Gastroesophageal sphincter (tissue), 4 donors: Measurements from ENCODE around the gene ZNF503. TPM values are rescaled to one million over a fixed set of nuclear protein-coding genes. Genes with fewer than 3 reads are reported as not detected.

Experiments
- ATAC-seq: fragments of 150-250 bp; one replicate; pipeline ENCODE4 v1.9.1; 2016; ENCODE audit warnings: mild to moderate bottlenecking, moderate library complexity
- H3K27ac ChIP-seq, 4 donors: fragments of 200-600 bp; sonication (generic) in 3 of 4; 1 replicate in 3 of 4; 2 replicates in 1 of 4; pipeline ENCODE4 v1.5.1; 2016 to 2019
- H3K27me3 ChIP-seq: fragments of 200-600 bp; sonication (generic); one replicate; pipeline ENCODE4 v1.5.1; 2019
- H3K36me3 ChIP-seq, 2 donors: fragments of 200-600 bp; sonication (generic); one replicate each; pipeline ENCODE4 v1.5.1; 2019; ENCODE audit warnings: control low read depth in 1 of 2
- H3K4me1 ChIP-seq, 3 donors: fragments of 200-600 bp; sonication (generic); 1 replicate in 2 of 3; 2 replicates in 1 of 3; pipeline ENCODE4 v1.5.1; 2016 to 2019; ENCODE audit warnings: control low read depth in 2 of 3
- H3K4me3 ChIP-seq, 2 donors: fragments of 200-600 bp; sonication (generic); one replicate each; pipeline ENCODE4 v1.5.1; 2019; ENCODE audit warnings: mild to moderate bottlenecking in 1 of 2, moderate library complexity in 1 of 2
- H3K9me3 ChIP-seq, 3 donors: fragments of 200-600 bp; sonication (generic); one replicate each; pipeline ENCODE4 v1.5.1; 2017 to 2019; ENCODE audit warnings: control low read depth in 2 of 3
- CTCF ChIP-seq, 4 experiments: fragments of 200-600 bp in 2 of 4; fragments of 450-650 bp in 2 of 4; sonication (generic) in 1 of 4; IDR thresholded peaks; one replicate each; pipeline ENCODE4 v1.5.1; 2017 to 2019; ENCODE audit warnings: antibody characterized with exemption in 4 of 4, mild to moderate bottlenecking in 2 of 4, moderate library complexity in 2 of 4
- EP300 ChIP-seq: sonication (generic); formaldehyde crosslinking; IDR thresholded peaks from one replicate; pipeline ENCODE4 v1.6.1; 2017; ENCODE audit warnings: antibody characterized with exemption, mild to moderate bottlenecking
- POLR2A ChIP-seq, 2 donors: fragments of 450-650 bp; IDR thresholded peaks; one replicate each; pipeline ENCODE4 v1.6.1; 2017; ENCODE audit warnings: antibody characterized with exemption in 2 of 2, mild to moderate bottlenecking in 2 of 2, moderate library complexity in 1 of 2
- POLR2AphosphoS5 ChIP-seq: sonication (generic); formaldehyde crosslinking; IDR thresholded peaks from one replicate; pipeline ENCODE4 v1.6.1; 2017; ENCODE audit warnings: antibody characterized with exemption
- WGBS, 2 donors: methylation state at CpG; one replicate each; pipeline ENCODE4 v1.1.5; 2018; ENCODE audit warnings: low coverage in 1 of 2; 5-methylcytosine and 5-hydroxymethylcytosine counted together
- total RNA-seq, 4 donors: library from RNA; depleted of rRNA; stranded (reverse); fragments of >200 nt; gene quantifications; one replicate each; pipeline ENCODE4 v1.1.0, GENCODE V29; 2016

The ZNF503 gene
- total RNA-seq, 4 donors from 2014 or later: 27.3 to 83.7 (median 43.4) TPM

- H3K27me3 ChIP-seq: no peaks in the 10 kb centered on the region
- no peaks in the 10 kb centered on the region for H3K9me3 ChIP-seq
- no peak for TF ChIP-seq POLR2A (IDR thresholded peaks at IDR 0.05)
- TF ChIP-seq CTCF (IDR thresholded peaks at IDR 0.05): no peak
- TF ChIP-seq POLR2AphosphoS5: no peak
- no peak for TF ChIP-seq EP300
- H3K4me3 ChIP-seq: peak overlapping the region; percentile 62 to 100
- H3K4me1 ChIP-seq: peaks cover 0 to 39% (median 4%) of the 10 kb centered on the region in 3 donors
- H3K36me3 ChIP-seq: peaks cover 0 to 16% of the 10 kb centered on the region in 2 donors
- WGBS, 2 donors: 0% methylated on average over 3 to 7 of the region's 68 CpGs
- peak overlapping the region; percentile 97 to 100 (median 100) for H3K27ac ChIP-seq
- ATAC-seq: peak; percentile 3
Observed at GRCh38 chr10:75400771-75401568, 594 bp downstream of the ZNF503 start.

DNA sequence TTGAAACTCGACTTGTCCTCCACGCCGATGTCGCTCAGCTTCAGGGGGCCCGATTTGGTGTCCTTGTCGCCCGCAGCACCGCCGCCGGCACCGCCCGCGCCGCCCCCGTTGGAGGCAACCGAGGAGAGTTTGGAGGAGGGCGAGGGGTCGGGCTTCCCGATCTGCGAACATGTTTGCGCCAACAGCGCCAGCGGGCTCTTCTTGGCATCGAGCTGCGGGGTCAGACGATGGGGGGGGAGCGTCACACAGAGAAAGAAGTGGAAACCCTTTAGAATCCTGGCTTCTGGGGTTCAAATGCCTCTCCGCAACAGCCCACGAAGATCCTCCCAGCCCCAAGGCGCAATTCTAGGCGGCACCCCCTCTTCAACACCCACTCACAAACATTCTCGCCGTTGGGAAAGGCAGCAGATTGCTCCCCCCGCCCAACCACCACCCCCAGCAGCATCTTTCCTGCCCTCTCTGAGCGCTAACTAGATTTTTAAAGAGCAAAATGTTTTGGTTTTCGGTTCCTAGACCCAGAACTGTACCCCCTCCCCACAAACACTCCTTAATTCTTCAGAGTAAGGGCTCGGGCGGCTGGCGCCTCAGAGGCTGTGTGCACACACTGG lies 1.3 kb downstream of the ZNF503 start:
- H3K27me3 ChIP-seq: no peaks in the 10 kb centered on the region
- peak overlapping the region; percentile 97 to 100 (median 100) for H3K27ac ChIP-seq
- no peak for ATAC-seq
- H3K9me3 ChIP-seq: no peaks in the 10 kb centered on the region
- 0% methylated on average over 11 of the region's 39 CpGs; no CpG with 5 or more reads in 1 of the 2 donors for WGBS, 2 donors
- peaks cover 0 to 16% of the 10 kb centered on the region in 2 donors for H3K36me3 ChIP-seq
- H3K4me3 ChIP-seq: peak overlapping the region; percentile 62 to 100
- H3K4me1 ChIP-seq: peaks cover 0 to 39% (median 4%) of the 10 kb centered on the region in 3 donors
- TF ChIP-seq CTCF (IDR thresholded peaks at IDR 0.05) (peak in 1 of 4 experiments; percentile 34), EP300 (no peak), POLR2AphosphoS5 (peak; percentile 1), POLR2A (IDR thresholded peaks at IDR 0.05) (no peak)

GRCh38 chr10:75399461-75400162 lies 2.0 kb downstream of the ZNF503 start:
- peak overlapping the region; percentile 62 to 100 for H3K4me3 ChIP-seq
- no peak for TF ChIP-seq EP300
- peak; percentile 12 for TF ChIP-seq POLR2AphosphoS5
- peak in 1 of 2 donors; percentile 3 for TF ChIP-seq POLR2A (IDR thresholded peaks at IDR 0.05)
- TF ChIP-seq CTCF (IDR thresholded peaks at IDR 0.05): peak in 2 of 4 experiments; percentile 44 to 81
- peak overlapping the region; percentile 97 to 100 (median 100) for H3K27ac ChIP-seq
- no peaks in the 10 kb centered on the region for H3K27me3 ChIP-seq
- no peak for ATAC-seq
- 0% methylated on average over 13 of the region's 71 CpGs; no CpG with 5 or more reads in 1 of the 2 donors for WGBS, 2 donors
- H3K4me1 ChIP-seq: peaks cover 0 to 40% (median 10%) of the 10 kb centered on the region in 3 donors
- no peaks in the 10 kb centered on the region for H3K9me3 ChIP-seq
- H3K36me3 ChIP-seq: peaks cover 0 to 16% of the 10 kb centered on the region in 2 donors

DNA sequence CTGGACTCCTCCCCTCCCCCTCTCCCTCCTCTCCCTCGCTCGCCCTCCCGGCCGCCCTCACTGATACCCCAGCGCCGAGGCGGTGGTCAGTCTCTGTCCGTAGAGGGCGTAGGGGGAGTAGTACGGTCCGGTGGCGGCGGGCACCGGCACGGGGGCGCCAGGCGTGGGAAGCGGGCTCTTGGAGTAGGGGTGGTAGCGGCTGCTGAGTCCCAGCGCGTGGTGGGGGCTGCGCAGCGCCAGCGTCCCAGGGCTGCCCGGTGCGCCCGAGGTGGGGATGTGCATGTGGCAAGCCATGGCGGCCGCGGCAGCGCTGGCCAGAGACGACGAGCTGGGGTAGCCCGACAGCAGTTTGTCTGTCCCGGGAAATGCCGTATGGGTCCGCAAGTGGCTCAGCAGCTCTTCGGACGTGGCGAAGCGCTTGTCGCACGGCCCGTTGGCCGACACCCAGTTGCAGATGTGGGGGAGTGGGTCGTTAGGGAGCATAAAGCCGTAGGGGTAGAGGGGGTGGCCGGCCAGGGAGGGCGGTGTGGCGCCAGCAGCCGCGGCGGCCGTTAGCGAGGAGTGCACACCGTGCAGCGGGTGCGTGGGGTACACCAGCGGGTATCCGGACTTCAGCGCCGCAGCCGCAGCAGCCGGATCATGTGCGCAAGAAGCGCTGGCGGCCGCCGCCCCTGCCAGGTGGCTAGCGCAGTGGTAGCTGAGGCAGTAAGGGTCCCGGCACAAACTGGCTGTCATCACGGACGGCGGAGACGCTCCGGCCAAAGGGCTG lies 2.7 kb downstream of the ZNF503 start:
- Histone ChIP-seq H3K27me3 (no peaks in the 10 kb centered on the region), H3K9me3 (no peaks in the 10 kb centered on the region), H3K27ac (peak overlapping the region; percentile 97 to 100 (median 100)), H3K4me3 (peak overlapping the region; percentile 62 to 100), H3K4me1 (peaks cover 0 to 38% (median 6%) of the 10 kb centered on the region in 3 donors), H3K36me3 (peaks cover 0 to 16% of the 10 kb centered on the region in 2 donors)
- no peak for ATAC-seq
- no CpG with 5 or more reads among the region's 76 CpGs for WGBS, 2 donors
- TF ChIP-seq POLR2AphosphoS5: peak; percentile 61
- no peak for TF ChIP-seq CTCF (IDR thresholded peaks at IDR 0.05)
- TF ChIP-seq POLR2A (IDR thresholded peaks at IDR 0.05): peak; percentile 25 to 28
- no peak for TF ChIP-seq EP300
